ENCODE results near the gene PADI2. TPM values are rescaled to one million over a fixed set of nuclear protein-coding genes. Genes with fewer than 3 reads are reported as not detected.

Gene PADI2
- total RNA-seq, 4 donors from 2014 or later = 156 to 176 (median 171) TPM

GRCh38 chr1:17075470-17076255 lies 43.6 kb downstream of the PADI2 start:
- peak; percentile 34 to 67 for ATAC-seq
- no peaks in the 10 kb centered on the region for H3K9me3 ChIP-seq
- intact Hi-C loops (cut with DNase I; ENCODE audit: low total_unique reads) = no loop called here

GRCh38 chr1:17071794-17072193 lies 47.5 kb downstream of the PADI2 start:
- no peak overlapping the region for H3K4me3 ChIP-seq
- H3K36me3 ChIP-seq = peaks cover 0 to 60% of the 10 kb centered on the region in 2 donors
- H3K9me3 ChIP-seq = no peaks in the 10 kb centered on the region
- peaks cover 3 to 6% of the 10 kb centered on the region in 2 donors for H3K4me1 ChIP-seq
- in situ Hi-C loops (cut with MboI; ENCODE audit: low sequenced_read_pairs in 4 of 4) (no loop called here), intact Hi-C loops (cut with DNase I; ENCODE audit: low total_unique reads) (no loop called here)
- ATAC-seq (no peak), DNase-seq (no peak)
- H3K27ac ChIP-seq = peak overlapping the region in 1 of 4 donors; percentile 1
- H3K27me3 ChIP-seq = no peaks in the 10 kb centered on the region
- TF ChIP-seq CTCF (IDR thresholded peaks at IDR 0.05 in 4 of 5, conservative IDR thresholded peaks at IDR 0.05 in 1 of 5) = no peak
- no peak for TF ChIP-seq POLR2A (IDR thresholded peaks at IDR 0.05)

More at GRCh38 chr1:17075470-17076255, 43.6 kb downstream of the PADI2 start:
- H3K4me3 ChIP-seq = no peak overlapping the region
- peaks cover 0 to 63% of the 10 kb centered on the region in 2 donors for H3K36me3 ChIP-seq
- TF ChIP-seq CTCF (IDR thresholded peaks at IDR 0.05 in 4 of 5, conservative IDR thresholded peaks at IDR 0.05 in 1 of 5) (peak in 2 of 5 experiments; percentile 18 to 27), POLR2A (IDR thresholded peaks at IDR 0.05) (no peak)
- H3K27me3 ChIP-seq = no peaks in the 10 kb centered on the region
- in situ Hi-C loops (cut with MboI; ENCODE audit: low sequenced_read_pairs in 4 of 4) = no loop called here
- peak overlapping the region in 2 of 4 donors; percentile 40 to 41 for H3K27ac ChIP-seq
- H3K4me1 ChIP-seq = no peaks in the 10 kb centered on the region
- DNase-seq = no peak

- H3K4me1 ChIP-seq = peaks cover 3 to 6% of the 10 kb centered on the region in 2 donors
- peak overlapping the region in 1 of 4 donors; percentile 31 for H3K27ac ChIP-seq
- H3K27me3 ChIP-seq = no peaks in the 10 kb centered on the region
- intact Hi-C loops (cut with DNase I; ENCODE audit: low total_unique reads) = no loop called here
- no peak for ATAC-seq
- DNase-seq = no peak
- H3K9me3 ChIP-seq = no peaks in the 10 kb centered on the region
- in situ Hi-C loops (cut with MboI; ENCODE audit: low sequenced_read_pairs in 4 of 4) = no loop called here
- H3K36me3 ChIP-seq = peaks cover 0 to 51% of the 10 kb centered on the region in 2 donors
- H3K4me3 ChIP-seq = no peak overlapping the region
- TF ChIP-seq POLR2A (IDR thresholded peaks at IDR 0.05) (no peak), CTCF (IDR thresholded peaks at IDR 0.05 in 4 of 5, conservative IDR thresholded peaks at IDR 0.05 in 1 of 5) (no peak)
Observed at GRCh38 chr1:17070163-17070525, 49.1 kb downstream of the PADI2 start.

GRCh38 chr1:17069452-17070162 lies 49.6 kb downstream of the PADI2 start:
- ATAC-seq = no peak
- no peak overlapping the region for H3K27ac ChIP-seq
- H3K36me3 ChIP-seq = peaks cover 0 to 47% of the 10 kb centered on the region in 2 donors
- H3K27me3 ChIP-seq = no peaks in the 10 kb centered on the region
- no peak overlapping the region for H3K4me3 ChIP-seq
- no peak for DNase-seq
- in situ Hi-C loops (cut with MboI; ENCODE audit: low sequenced_read_pairs in 4 of 4) = loop anchor here in 1 of 4 donors (10.0 kb wide), 1 partner anchor 55 kb away; no protein-coding TSS in a partner anchor
- no peaks in the 10 kb centered on the region for H3K9me3 ChIP-seq
- intact Hi-C loops (cut with DNase I; ENCODE audit: low total_unique reads) = no loop called here
- TF ChIP-seq POLR2A (IDR thresholded peaks at IDR 0.05) (no peak), CTCF (IDR thresholded peaks at IDR 0.05 in 4 of 5, conservative IDR thresholded peaks at IDR 0.05 in 1 of 5) (no peak)
- peaks cover 3 to 6% of the 10 kb centered on the region in 2 donors for H3K4me1 ChIP-seq

Data from gastrocnemius medialis (tissue), 4 donors.